Measurements from ENCODE around the gene PM20D1. TPM values are rescaled to one million over a fixed set of nuclear protein-coding genes. Genes with fewer than 3 reads are reported as not detected.
A peak's percentile ranks its signal among the peaks of the same experiment; 100 is the strongest.
"Not testable (repeated sequence)": the region's sequence is repeated elsewhere in the genome, so short reads cannot be mapped to it uniquely, and the experiment has no call there.

Gene PM20D1
- polyA plus RNA-seq, 6 donors from 2014 or later, result 0.43 to 3.0 (median 1.0) TPM; not detected in 1

- Mint-ChIP-seq H3K4me1 (peaks cover 0 to 11% (median 3%) of the 10 kb centered on the region in 3 donors), H3K4me3 (peak overlapping the region in 1 of 8 donors; percentile 4), H3K27me3 (no peaks in the 10 kb centered on the region), H3K9me3 (no peaks in the 10 kb centered on the region), H3K36me3 (peaks cover 0 to 9% of the 10 kb centered on the region in 2 donors), H3K27ac (peak overlapping the region in 1 of 6 donors; percentile 78)
- ATAC-seq (ENCODE audit: low read depth in 2 of 2), result no peak
- no peak for DNase-seq
These were observed 17.6 kb downstream of the PM20D1 start for GRCh38 chr1:205832326-205832751.

DNA sequence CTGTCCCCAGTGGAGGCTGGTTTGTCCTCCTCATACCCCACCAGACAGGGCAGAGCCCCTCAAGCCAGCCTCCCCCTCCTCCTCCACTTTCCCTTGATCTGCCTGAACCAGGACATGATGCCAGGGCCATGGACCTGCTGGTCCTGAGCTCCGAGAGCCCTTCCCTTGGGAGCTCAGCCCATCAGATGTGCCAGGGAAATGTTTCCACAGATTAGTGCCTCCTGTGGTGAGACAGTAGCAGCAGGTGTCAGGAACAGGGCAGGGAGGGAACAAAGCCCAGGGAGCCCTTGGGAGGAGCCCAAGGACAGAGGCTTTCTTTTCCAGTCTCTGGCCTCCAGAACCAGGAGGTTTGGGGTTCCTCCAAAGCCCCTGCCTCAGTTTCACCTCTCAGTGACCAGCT lies 22.3 kb downstream of the PM20D1 start:
- DNase-seq (no peak), ATAC-seq (ENCODE audit: low read depth in 2 of 2) (no peak)
- Mint-ChIP-seq H3K27me3 (no peaks in the 10 kb centered on the region), H3K4me1 (peaks cover 9 to 21% (median 14%) of the 10 kb centered on the region in 3 donors), H3K27ac (no peak overlapping the region), H3K36me3 (peaks cover 10 to 16% of the 10 kb centered on the region in 2 donors), H3K9me3 (peaks cover 6 to 16% (median 9%) of the 10 kb centered on the region in 7 donors), H3K4me3 (no peak overlapping the region)

DNA sequence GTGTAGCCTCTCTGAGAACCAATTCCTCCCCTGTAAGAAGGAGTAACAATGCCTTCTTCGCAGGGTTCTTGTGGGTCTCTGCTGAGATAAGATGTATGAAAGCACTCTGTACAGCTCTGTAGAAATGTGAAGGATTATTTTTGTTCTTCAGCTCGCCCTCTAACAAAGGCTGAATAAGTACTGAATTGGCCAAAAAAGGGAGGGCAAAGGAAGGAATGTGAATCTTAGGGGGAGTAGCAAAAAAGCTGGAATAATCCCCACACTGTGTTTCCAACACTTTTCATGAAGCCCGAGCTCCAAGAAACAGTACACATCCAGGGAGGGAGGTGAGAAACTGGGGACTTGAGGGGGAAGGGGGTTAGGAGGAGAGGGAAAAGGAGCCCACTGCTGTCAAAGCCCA lies 22.9 kb downstream of the PM20D1 start:
- Mint-ChIP-seq H3K4me1 (peaks cover 8 to 15% (median 14%) of the 10 kb centered on the region in 3 donors), H3K36me3 (peaks cover 16 to 21% of the 10 kb centered on the region in 2 donors), H3K9me3 (peaks cover 9 to 23% (median 13%) of the 10 kb centered on the region in 7 donors), H3K4me3 (no peak overlapping the region), H3K27ac (peak overlapping the region in 2 of 6 donors; percentile 22 to 40), H3K27me3 (no peaks in the 10 kb centered on the region)
- ATAC-seq (ENCODE audit: low read depth in 2 of 2) (no peak), DNase-seq (no peak)

DNA sequence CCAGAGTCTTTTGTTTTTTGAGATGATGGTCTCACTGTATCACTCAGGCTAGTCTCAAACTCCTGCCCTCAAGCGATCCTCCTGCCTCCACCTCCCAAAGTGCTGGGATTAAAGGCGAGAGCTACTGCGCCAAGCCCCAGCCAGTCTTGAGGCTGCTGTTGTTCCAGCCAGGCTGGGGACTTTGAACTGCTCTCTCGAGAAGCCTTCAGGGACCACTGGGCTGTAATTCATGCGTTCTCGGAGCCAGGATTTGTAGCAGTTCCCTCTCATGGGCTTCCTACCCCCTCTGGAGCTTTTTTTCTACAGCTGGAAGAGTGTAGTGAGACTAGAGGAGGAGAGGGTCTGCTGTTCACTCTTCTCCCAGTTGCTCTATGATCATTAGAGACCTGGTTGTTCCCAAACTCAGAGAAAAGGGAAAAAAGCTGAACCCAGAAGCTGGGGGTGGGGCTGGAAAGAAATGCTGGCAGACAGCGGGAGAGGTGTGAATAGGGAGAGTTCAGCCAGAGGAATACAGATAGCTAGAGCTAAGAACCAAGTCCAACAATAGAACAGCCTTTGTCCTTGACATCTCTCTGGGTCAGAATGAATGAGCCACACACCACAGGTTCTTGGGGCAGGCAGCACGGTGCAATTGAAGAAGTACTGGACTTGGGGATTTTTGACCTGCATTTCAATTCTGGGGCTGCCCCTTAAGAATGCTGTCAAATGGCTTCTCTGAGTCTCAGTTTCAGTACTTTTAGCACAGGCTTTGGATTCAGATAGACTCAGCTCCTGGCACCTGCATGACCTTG lies 23.7 kb downstream of the PM20D1 start:
- H3K36me3 Mint-ChIP-seq, result peaks cover 18 to 21% of the 10 kb centered on the region in 2 donors
- H3K27me3 Mint-ChIP-seq, result no peaks in the 10 kb centered on the region
- H3K4me3 Mint-ChIP-seq, result peak overlapping the region in 1 of 8 donors; percentile 5
- H3K27ac Mint-ChIP-seq, result peak overlapping the region in 2 of 6 donors; percentile 3 to 44
- H3K9me3 Mint-ChIP-seq, result peaks cover 9 to 25% (median 13%) of the 10 kb centered on the region in 7 donors
- H3K4me1 Mint-ChIP-seq, result peaks cover 5 to 14% (median 13%) of the 10 kb centered on the region in 3 donors
- ATAC-seq (ENCODE audit: low read depth in 2 of 2), result peak; percentile 40 to 63
- no peak for DNase-seq

- H3K36me3 Mint-ChIP-seq, result peaks cover 16 to 18% of the 10 kb centered on the region in 2 donors
- H3K27me3 Mint-ChIP-seq, result no peaks in the 10 kb centered on the region
- peaks cover 9 to 25% (median 13%) of the 10 kb centered on the region in 7 donors for H3K9me3 Mint-ChIP-seq
- ATAC-seq (ENCODE audit: low read depth in 2 of 2) (no peak), DNase-seq (no peak)
- peak overlapping the region in 1 of 6 donors; percentile 64 for H3K27ac Mint-ChIP-seq
- peaks cover 5 to 14% (median 13%) of the 10 kb centered on the region in 3 donors for H3K4me1 Mint-ChIP-seq
- H3K4me3 Mint-ChIP-seq, result peak overlapping the region in 1 of 8 donors; percentile 30
These were observed 25.8 kb downstream of the PM20D1 start for GRCh38 chr1:205824180-205824579.

- not testable (repeated sequence) for DNase-seq, H3K27me3 Mint-ChIP-seq
- Mint-ChIP-seq H3K4me3 (peak overlapping the region in 4 of 8 donors; percentile 6 to 76 (median 42)), H3K27ac (peak overlapping the region in 3 of 6 donors; percentile 2 to 87 (median 16)), H3K4me1 (peaks cover 5 to 14% (median 12%) of the 10 kb centered on the region in 3 donors), H3K9me3 (peaks cover 9 to 25% (median 13%) of the 10 kb centered on the region in 7 donors), H3K36me3 (peaks cover 16 to 18% of the 10 kb centered on the region in 2 donors)
- peak; percentile 40 to 63 for ATAC-seq (ENCODE audit: low read depth in 2 of 2)
These were observed 26.7 kb downstream of the PM20D1 start for GRCh38 chr1:205823260-205823659.

- ATAC-seq (ENCODE audit: low read depth in 2 of 2) (no peak), DNase-seq (no peak)
- no peaks in the 10 kb centered on the region for H3K27me3 Mint-ChIP-seq
- no peak overlapping the region for H3K4me3 Mint-ChIP-seq
- peaks cover 9 to 25% (median 13%) of the 10 kb centered on the region in 7 donors for H3K9me3 Mint-ChIP-seq
- peaks cover 16 to 18% of the 10 kb centered on the region in 2 donors for H3K36me3 Mint-ChIP-seq
- peaks cover 5 to 14% (median 11%) of the 10 kb centered on the region in 3 donors for H3K4me1 Mint-ChIP-seq
- H3K27ac Mint-ChIP-seq, result no peak overlapping the region
These were observed 27.5 kb downstream of the PM20D1 start for GRCh38 chr1:205822397-205822796.

DNA sequence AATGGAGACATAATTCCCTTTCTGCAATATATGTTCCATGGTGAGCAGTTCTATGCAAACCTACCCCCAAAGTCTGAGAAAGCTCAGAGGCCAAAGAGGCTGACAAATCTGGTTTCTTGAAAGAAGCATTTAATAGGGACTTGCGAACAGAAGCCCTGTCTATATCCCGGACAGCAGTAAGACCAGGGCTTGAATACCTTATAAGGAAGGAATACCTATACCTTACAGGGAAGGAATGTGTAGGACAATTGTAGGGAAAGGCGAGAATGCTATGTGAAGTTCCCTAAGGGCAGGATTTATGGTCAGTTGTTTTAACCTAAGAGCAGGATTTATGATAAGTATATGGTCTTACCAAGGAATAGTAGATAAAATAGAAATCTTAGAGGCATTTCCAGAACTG lies 31.9 kb downstream of the PM20D1 start:
- DNase-seq, result no peak
- peaks cover 9 to 10% (median 9%) of the 10 kb centered on the region in 3 donors for H3K4me1 Mint-ChIP-seq
- H3K36me3 Mint-ChIP-seq, result peaks cover 8 to 11% of the 10 kb centered on the region in 2 donors
- H3K4me3 Mint-ChIP-seq, result no peak overlapping the region
- no peaks in the 10 kb centered on the region for H3K27me3 Mint-ChIP-seq
- peaks cover 2 to 12% (median 6%) of the 10 kb centered on the region in 7 donors for H3K9me3 Mint-ChIP-seq
- ATAC-seq (ENCODE audit: low read depth in 2 of 2), result no peak
- no peak overlapping the region for H3K27ac Mint-ChIP-seq

DNA sequence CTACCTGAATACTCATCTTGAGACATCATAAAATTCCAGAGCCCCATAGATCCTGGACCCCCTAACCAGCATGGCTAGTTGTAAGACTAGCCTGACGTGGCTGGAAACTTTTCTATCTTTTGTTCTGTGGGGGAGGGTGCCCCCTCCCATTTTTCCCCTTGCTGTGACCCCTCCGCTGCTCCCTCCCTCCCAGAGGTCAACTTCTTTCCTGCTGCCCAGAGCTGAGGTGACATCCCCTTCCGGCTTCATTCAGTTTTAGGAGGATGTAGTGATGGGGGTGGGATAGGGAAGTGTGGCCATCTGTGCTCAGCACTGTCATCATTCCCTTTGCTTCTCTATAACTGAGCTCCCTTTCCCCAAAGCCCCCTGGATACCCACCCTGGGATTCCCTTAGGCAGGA lies 32.6 kb downstream of the PM20D1 start:
- no peak for DNase-seq
- Mint-ChIP-seq H3K4me1 (peaks cover 11% of the 10 kb centered on the region in 3 donors), H3K27ac (peak overlapping the region in 1 of 6 donors; percentile 63), H3K27me3 (no peaks in the 10 kb centered on the region), H3K4me3 (peak overlapping the region in 1 of 8 donors; percentile 46), H3K9me3 (peaks cover 0 to 6% (median 2%) of the 10 kb centered on the region in 7 donors), H3K36me3 (peaks cover 4 to 5% of the 10 kb centered on the region in 2 donors)
- ATAC-seq (ENCODE audit: low read depth in 2 of 2), result no peak

GRCh38 chr1:205813755-205814058 lies 36.2 kb downstream of the PM20D1 start:
- peak overlapping the region; percentile 88 to 97 (median 94) for H3K27ac Mint-ChIP-seq
- H3K4me1 Mint-ChIP-seq, result peaks cover 38 to 48% (median 46%) of the 10 kb centered on the region in 3 donors
- H3K9me3 Mint-ChIP-seq, result no peaks in the 10 kb centered on the region
- H3K4me3 Mint-ChIP-seq, result peak overlapping the region; percentile 93 to 98 (median 96)
- no peak for DNase-seq
- H3K27me3 Mint-ChIP-seq, result no peaks in the 10 kb centered on the region
- H3K36me3 Mint-ChIP-seq, result peaks cover 0 to under 1% of the 10 kb centered on the region in 2 donors
- ATAC-seq (ENCODE audit: low read depth in 2 of 2), result no peak

DNA sequence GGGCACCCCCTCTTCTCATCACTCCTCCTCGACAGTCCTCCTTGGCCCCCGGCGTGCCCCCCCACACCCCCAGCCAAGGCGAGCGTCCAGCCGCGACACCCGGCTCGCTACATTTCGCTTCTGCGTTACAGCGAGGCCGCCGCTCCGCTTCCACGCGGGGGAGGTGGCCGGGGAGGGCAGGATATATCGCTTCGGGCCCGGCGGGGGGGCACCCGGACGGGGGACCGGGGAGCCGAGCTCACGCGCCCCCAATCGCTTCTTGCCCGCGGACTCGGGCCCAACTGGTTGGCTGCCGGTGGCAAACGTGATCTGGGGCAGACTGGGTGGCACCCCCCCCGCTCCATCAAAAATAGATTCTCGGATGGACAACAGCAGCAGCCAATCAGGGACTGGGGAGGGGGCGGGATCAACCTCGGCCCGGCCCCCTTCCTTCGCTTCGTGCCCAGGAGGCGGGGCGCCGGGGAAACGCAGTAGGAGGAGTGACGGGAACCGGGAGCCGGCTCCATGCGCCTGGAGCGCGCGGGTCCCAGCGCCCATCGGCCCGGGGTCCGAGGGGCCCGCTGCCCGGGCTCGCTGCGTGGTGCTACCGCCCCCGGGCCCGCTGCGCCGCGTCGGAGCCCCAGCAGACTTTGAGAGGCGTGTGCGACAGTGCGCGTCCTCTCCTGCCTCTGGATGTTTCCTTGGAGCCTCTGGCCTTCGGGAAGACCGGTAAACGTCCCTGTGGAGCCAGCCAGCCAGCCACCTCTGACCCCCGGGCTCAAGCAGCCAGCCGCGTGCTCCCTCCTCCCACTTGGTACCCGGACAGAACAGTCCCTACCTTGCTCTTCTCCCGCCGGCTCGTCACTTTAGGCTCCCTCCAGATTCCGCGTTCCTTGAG lies 36.8 kb downstream of the PM20D1 start, which contains the start of gene SLC41A1:
SLC41A1 (minus strand) TSS at position 321 of the 877 bp plus-strand sequence. CDS start 2,757 bp downstream, outside the sequence.
- DNase-seq (peak; percentile 92), ATAC-seq (ENCODE audit: low read depth in 2 of 2) (peak; percentile 94 to 95)
- H3K36me3 Mint-ChIP-seq, result peaks cover 0 to 6% of the 10 kb centered on the region in 2 donors
- H3K4me1 Mint-ChIP-seq, result peaks cover 44 to 54% (median 52%) of the 10 kb centered on the region in 3 donors
- H3K4me3 Mint-ChIP-seq, result peak within 1 kb of the TSS; percentile 94 to 98 (median 96)
- no peaks in the 10 kb centered on the region for H3K9me3 Mint-ChIP-seq
- peak within 1 kb of the TSS; percentile 88 to 97 (median 94) for H3K27ac Mint-ChIP-seq
- H3K27me3 Mint-ChIP-seq, result no peaks in the 10 kb centered on the region

DNA sequence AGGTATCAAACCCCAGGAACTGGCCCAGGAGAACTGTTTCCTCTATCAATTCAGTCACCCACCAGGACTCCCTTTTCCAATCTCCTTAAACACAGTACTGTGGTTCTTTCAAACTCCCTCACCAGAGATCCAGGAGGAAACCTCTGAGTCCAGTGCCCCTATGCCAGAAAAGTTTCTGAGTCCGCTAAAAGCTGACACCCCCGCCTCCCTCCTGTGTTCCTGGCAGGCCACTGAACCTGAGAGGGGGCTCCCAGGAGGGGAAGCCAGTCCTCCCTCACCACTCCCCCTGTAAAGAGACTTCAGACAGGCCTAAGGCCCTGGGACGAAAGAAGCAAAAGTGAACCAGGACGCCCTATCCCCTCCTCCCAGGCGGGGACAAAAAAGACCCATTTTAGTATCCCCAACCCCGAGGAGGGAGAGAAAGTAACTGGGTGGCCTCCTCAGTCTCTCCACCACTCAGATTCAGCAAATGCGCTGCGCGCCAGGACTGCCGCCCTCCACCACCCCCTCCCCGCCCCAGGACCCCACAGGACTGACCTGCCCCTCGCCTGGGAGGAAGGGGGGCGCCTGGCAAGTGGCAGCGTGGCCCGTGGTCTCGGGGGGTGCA lies 37.6 kb downstream of the PM20D1 start:
- peak; percentile 13 to 20 for ATAC-seq (ENCODE audit: low read depth in 2 of 2)
- Mint-ChIP-seq H3K36me3 (peaks cover 0 to 6% of the 10 kb centered on the region in 2 donors), H3K9me3 (no peaks in the 10 kb centered on the region), H3K27me3 (no peaks in the 10 kb centered on the region), H3K4me3 (peak overlapping the region; percentile 93 to 98 (median 96)), H3K4me1 (peaks cover 45 to 60% (median 58%) of the 10 kb centered on the region in 3 donors), H3K27ac (peak overlapping the region; percentile 65 to 91 (median 86))
- DNase-seq, result no peak

All from naive B cell (primary cell).